ENCODE results near the gene FTCD.

GRCh38 chr21:46168238-46168637 lies 12.9 kb upstream of the FTCD start:
- no peak for TF ChIP-seq POLR2A (IDR thresholded peaks at IDR 0.05)
- no peak for TF ChIP-seq CTCF (IDR thresholded peaks at IDR 0.05)

Data from adrenal gland (tissue), 5 donors.